KMS-11 (cell line): ENCODE results near the gene TTC28.

Experiments used
- H2AFZ ChIP-seq: fragments of 200-600 bp; sonication (generic); 2 replicates; pipeline ENCODE4 v1.6.1; 2016; ENCODE audit warnings: antibody characterized with exemption, mixed run types, low read depth
- H3K27ac ChIP-seq: fragments of 200-600 bp; sonication (generic); 2 replicates; pipeline ENCODE4 v1.6.1; 2016; ENCODE audit warnings: mild to moderate bottlenecking, mixed run types
- H3K27me3 ChIP-seq: fragments of 200-600 bp; sonication (generic); 2 replicates; pipeline ENCODE4 v1.6.1; 2017; ENCODE audit warnings: mild to moderate bottlenecking, low read depth, mixed run types, moderate library complexity; ENCODE audit not compliant: insufficient read depth
- H3K36me3 ChIP-seq: fragments of 200-600 bp; sonication (generic); 2 replicates; pipeline ENCODE4 v1.6.1; 2017; ENCODE audit warnings: mild to moderate bottlenecking, mixed run types; ENCODE audit not compliant: insufficient read depth
- H3K4me1 ChIP-seq: fragments of 200-600 bp; sonication (generic); 2 replicates; pipeline ENCODE4 v1.6.1; 2016; ENCODE audit warnings: mild to moderate bottlenecking, low read depth, mixed run types; ENCODE audit not compliant: poor library complexity, severe bottlenecking
- H3K4me2 ChIP-seq: fragments of 200-600 bp; sonication (generic); 2 replicates; pipeline ENCODE4 v1.7.0; 2016; ENCODE audit warnings: mild to moderate bottlenecking, mixed run types
- H3K4me3 ChIP-seq: fragments of 200-600 bp; sonication (generic); IDR thresholded peaks from 2 replicates; pipeline ENCODE4 v1.6.1; 2017; ENCODE audit warnings: low read depth, low read length, mixed read lengths; ENCODE audit not compliant: insufficient read depth
- H3K79me2 ChIP-seq: fragments of 200-600 bp; sonication (generic); 2 replicates; pipeline ENCODE4 v1.6.1; 2016; ENCODE audit warnings: low read depth, mixed run types; ENCODE audit not compliant: insufficient read depth
- H3K9ac ChIP-seq: fragments of 200-600 bp; sonication (generic); 2 replicates; pipeline ENCODE4 v1.6.1; 2016; ENCODE audit warnings: mild to moderate bottlenecking, mixed run types
- H4K20me1 ChIP-seq: fragments of 200-600 bp; sonication (generic); 2 replicates; pipeline ENCODE4 v1.6.1; 2016; ENCODE audit warnings: mild to moderate bottlenecking, mixed run types; ENCODE audit not compliant: insufficient read depth
- CTCF ChIP-seq: fragments of 200-600 bp; sonication (generic); conservative IDR thresholded peaks from 2 replicates; pipeline ENCODE4 v1.6.1; 2017; ENCODE audit warnings: low read depth, mild to moderate bottlenecking, antibody characterized with exemption, low read length, moderate library complexity, mixed read lengths

Gene TTC28

DNA sequence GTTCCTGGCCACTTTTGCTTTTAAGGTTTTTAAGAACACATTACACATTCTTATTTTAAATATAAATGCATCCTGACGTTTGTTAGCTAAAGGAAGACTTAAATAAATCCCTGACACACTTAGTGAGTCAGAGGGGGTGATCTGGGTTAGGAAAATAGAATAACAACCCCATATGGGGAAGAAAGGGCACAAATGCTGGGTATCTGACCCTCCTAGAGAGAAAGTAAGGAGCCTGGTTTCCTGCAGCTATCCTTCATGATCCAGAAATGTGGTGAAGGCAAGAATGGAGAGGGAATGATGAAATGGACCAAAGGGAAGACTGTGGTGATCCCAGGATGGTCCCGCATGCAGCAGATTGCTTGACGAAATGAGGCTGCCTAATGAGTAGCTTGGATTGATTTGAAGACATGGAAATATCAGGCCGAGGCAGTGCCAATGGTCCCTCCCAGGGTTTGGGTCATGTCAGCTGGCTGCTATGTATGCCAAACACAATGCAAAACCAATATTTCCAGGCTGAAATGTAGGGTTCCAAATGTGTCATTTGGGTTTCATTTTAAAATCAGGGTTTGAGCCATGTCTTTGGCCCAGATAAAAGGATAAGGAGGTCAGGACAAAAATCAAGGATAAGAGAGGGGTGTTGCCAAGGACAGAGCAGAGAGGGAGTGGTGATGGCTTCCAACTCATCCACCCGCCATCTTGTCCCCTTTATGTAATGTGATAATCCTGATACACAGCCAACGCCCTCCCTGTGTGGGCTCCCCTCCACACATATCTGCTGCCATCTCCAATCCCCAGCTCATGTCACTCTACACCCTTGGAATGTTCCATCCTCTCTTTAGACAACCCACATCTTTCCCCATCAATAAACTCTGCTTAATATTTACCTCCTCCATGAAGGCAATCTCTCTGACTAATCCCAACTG is 625.5 kb downstream of the TTC28 start:
- H3K27ac ChIP-seq = no peak overlapping the region
- H3K4me3 ChIP-seq = no peak overlapping the region
- no peak overlapping the region for H3K9ac ChIP-seq
- no peak overlapping the region for H3K4me2 ChIP-seq
- H2AFZ ChIP-seq = no peak overlapping the region
- TF ChIP-seq CTCF = no peak
- no peaks in the 10 kb centered on the region for H3K79me2 ChIP-seq
- H4K20me1 ChIP-seq = no peaks in the 10 kb centered on the region
- no peaks in the 10 kb centered on the region for H3K4me1 ChIP-seq
- no peaks in the 10 kb centered on the region for H3K36me3 ChIP-seq
- H3K27me3 ChIP-seq = no peaks in the 10 kb centered on the region

GRCh38 chr22:28052825-28053269 is 626.8 kb downstream of the TTC28 start:
- TF ChIP-seq CTCF = no peak
- no peaks in the 10 kb centered on the region for H4K20me1 ChIP-seq
- H3K27ac ChIP-seq = no peak overlapping the region
- H3K4me2 ChIP-seq = no peak overlapping the region
- no peaks in the 10 kb centered on the region for H3K36me3 ChIP-seq
- no peak overlapping the region for H3K4me3 ChIP-seq
- H3K27me3 ChIP-seq = no peaks in the 10 kb centered on the region
- H2AFZ ChIP-seq = no peak overlapping the region
- no peak overlapping the region for H3K9ac ChIP-seq
- no peaks in the 10 kb centered on the region for H3K4me1 ChIP-seq
- no peaks in the 10 kb centered on the region for H3K79me2 ChIP-seq

DNA sequence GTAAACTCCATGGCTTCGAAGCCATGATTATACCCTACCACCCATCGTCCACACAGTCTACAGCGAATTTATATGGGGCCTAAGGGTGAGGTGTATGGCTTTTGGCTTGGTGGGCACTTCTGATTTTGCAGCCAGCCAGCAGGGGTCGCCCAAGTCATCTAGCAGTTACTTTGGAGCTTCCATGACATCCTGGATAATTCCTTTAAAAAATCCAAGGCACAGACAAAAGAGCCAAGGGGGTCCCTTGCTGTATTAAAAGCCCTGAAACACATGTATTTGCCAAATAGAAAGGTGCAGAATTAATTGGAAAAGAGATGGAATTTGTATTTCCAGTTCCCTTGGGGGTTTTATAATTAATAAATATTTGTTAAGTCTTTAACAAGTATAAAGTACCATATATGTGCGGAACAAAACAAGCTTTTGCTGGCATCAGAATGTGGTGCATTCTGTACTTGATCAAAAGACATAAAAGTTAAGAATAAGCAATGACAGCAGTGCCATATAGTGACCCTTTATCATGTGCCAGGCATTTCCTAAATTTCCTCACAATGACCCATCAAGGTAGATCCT is 627.8 kb downstream of the TTC28 start:
- TF ChIP-seq CTCF = peak; percentile 85
- H3K27ac ChIP-seq = no peak overlapping the region

DNA sequence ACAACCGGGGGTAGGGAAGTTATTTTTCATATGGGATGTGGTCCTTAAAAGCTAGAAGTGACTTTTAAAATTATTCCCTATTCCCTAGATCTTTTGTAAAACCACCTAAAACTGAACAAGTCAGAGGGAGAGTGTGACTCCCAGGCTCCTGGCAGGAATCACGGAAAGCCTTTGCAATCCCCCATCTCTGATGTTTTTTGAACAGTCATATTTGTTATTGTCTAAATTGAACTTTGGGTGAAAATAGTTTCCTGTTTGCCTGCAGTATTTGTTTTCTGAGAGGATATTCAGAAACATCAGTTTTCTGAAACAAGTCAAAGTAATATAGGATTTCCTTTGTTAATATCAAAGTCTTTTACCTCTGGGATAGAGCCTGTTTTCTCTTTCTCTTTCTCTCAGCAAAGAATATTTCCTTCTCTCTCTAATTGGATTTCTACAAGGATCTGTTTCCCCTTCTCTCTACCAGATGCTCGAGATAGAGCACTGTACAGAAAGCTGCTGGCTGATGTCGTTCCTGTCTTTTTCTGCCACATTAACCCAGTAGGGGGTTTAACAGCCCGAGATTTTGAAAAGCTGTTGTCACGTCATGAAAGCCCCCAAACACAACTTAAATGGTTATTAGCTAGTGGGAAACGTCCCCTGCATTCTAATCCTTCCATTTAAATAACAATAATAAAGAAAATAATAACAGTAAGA is 628.4 kb downstream of the TTC28 start:
- no peak overlapping the region for H3K9ac ChIP-seq
- H3K27me3 ChIP-seq = no peaks in the 10 kb centered on the region
- no peaks in the 10 kb centered on the region for H4K20me1 ChIP-seq
- H3K36me3 ChIP-seq = no peaks in the 10 kb centered on the region
- no peaks in the 10 kb centered on the region for H3K79me2 ChIP-seq
- H2AFZ ChIP-seq = no peak overlapping the region
- H3K4me2 ChIP-seq = no peak overlapping the region
- TF ChIP-seq CTCF = no peak
- H3K4me3 ChIP-seq = no peak overlapping the region
- H3K27ac ChIP-seq = no peak overlapping the region
- H3K4me1 ChIP-seq = no peaks in the 10 kb centered on the region

More for the DNA sequence above, 627.8 kb downstream of the TTC28 start:
- H3K4me1 ChIP-seq = no peaks in the 10 kb centered on the region
- no peaks in the 10 kb centered on the region for H3K27me3 ChIP-seq
- H3K4me3 ChIP-seq = no peak overlapping the region
- H3K9ac ChIP-seq = no peak overlapping the region
- H3K79me2 ChIP-seq = no peaks in the 10 kb centered on the region
- H4K20me1 ChIP-seq = no peaks in the 10 kb centered on the region
- no peaks in the 10 kb centered on the region for H3K36me3 ChIP-seq
- no peak overlapping the region for H2AFZ ChIP-seq
- no peak overlapping the region for H3K4me2 ChIP-seq
